HPDE6-E6E7 (cell line): ENCODE measurements around the gene SCAI.
"Not testable (repeated sequence)": the region's sequence is repeated elsewhere in the genome, so short reads cannot be mapped to it uniquely, and the experiment has no call there.

ENCODE experiments used
- DNase-seq: peaks from one replicate; pipeline ENCODE4 v3.0.0; 2011; ENCODE audit warnings: missing footprints; ENCODE audit errors: extremely low spot score

Gene SCAI

GRCh38 chr9:125150349-125151245 is 7.3 kb upstream of the SCAI start:
- DNase-seq, result no peak

- DNase-seq, result no peak
Observed at GRCh38 chr9:125147401-125147951, 4.1 kb upstream of the SCAI start.

- DNase-seq, result no peak
Observed at GRCh38 chr9:125146247-125146646, 2.9 kb upstream of the SCAI start.

- no peak for DNase-seq
Observed at GRCh38 chr9:125145425-125145824, 2.1 kb upstream of the SCAI start.

GRCh38 chr9:125142560-125143376 is 560 bp downstream of the SCAI start:
- DNase-seq, result no peak

GRCh38 chr9:125141751-125142150 is 1.6 kb downstream of the SCAI start:
- DNase-seq, result no peak

- DNase-seq, result no peak
Observed at GRCh38 chr9:125141251-125141650, 2.1 kb downstream of the SCAI start.

- DNase-seq, result no peak
Observed at GRCh38 chr9:125140576-125140975, 2.8 kb downstream of the SCAI start.

- DNase-seq, result no peak
Observed at GRCh38 chr9:125137200-125137599, 6.1 kb downstream of the SCAI start.

- DNase-seq, result no peak
Observed at GRCh38 chr9:125134976-125135375, 8.4 kb downstream of the SCAI start.

GRCh38 chr9:125133403-125134329 is 9.7 kb downstream of the SCAI start:
- DNase-seq, result no peak

- DNase-seq, result no peak
Observed at GRCh38 chr9:125131778-125132177, 11.6 kb downstream of the SCAI start.

- no peak for DNase-seq
Observed at GRCh38 chr9:125126019-125126746, 17.1 kb downstream of the SCAI start.

- no peak for DNase-seq
Observed at GRCh38 chr9:125125523-125125922, 17.8 kb downstream of the SCAI start.

- no peak for DNase-seq
Observed at GRCh38 chr9:125121146-125121545, 22.2 kb downstream of the SCAI start.

GRCh38 chr9:125119643-125120286 is 23.6 kb downstream of the SCAI start:
- no peak for DNase-seq

- not testable (repeated sequence) for DNase-seq
Observed at GRCh38 chr9:125118696-125119095, 24.6 kb downstream of the SCAI start.

GRCh38 chr9:125114503-125114902 is 28.8 kb downstream of the SCAI start:
- DNase-seq, result not testable (repeated sequence)

GRCh38 chr9:125110464-125110863 is 32.9 kb downstream of the SCAI start:
- DNase-seq, result no peak

- DNase-seq, result not testable (repeated sequence)
Observed at GRCh38 chr9:125108541-125108940, 34.8 kb downstream of the SCAI start.
